HG02973 (cell line): ENCODE data around the gene TMEM203.

Experiments
- ATAC-seq: cut with Tn5 transposase; IDR thresholded peaks from one replicate; pipeline ENCODE4 v1.9.1; 2021; ENCODE audit warnings: moderate library complexity; ENCODE audit not compliant: unreplicated experiment

TMEM203 gene

DNA sequence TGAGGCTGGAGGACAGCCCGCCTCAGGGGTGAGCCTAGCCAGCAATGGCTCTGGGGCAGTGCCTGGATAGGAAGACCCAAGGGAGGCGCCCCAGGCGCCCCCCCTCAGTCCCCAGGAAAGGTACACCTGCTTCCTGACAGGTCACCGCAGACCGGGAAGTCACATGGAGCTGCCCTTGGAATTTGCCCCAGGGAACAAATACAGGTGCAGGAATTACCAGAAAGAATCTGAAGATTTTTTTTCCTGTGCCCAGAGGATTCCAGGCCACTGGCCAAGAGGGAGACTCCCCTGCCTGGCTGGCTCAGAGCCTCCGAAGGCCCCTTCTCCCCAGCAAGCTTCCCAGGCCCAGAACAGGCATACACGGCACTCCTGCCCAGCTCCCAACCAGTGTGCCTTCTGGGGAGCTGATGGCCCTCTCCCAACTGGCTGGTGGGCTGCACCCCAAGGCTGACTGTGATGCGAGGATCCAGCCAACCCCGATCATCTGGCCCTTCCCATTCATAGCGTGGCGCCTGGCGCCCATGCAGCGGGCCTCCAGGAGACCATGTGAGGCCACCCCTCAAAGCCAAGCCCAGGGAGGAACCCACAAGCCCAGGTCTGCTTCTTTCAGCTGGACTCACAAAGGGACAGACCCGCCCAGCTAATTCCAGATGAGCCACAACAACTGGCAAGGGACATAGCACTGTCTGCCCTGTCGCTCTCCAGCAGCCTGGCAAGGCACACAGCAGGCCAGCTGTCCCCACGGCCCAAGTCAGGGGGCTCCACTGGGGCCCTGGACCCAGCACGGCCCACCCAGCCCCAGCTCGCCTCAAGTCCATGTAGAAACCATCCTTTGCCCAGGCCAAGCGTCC, 7.2 kb downstream of the TMEM203 start:
- ATAC-seq: no peak

DNA sequence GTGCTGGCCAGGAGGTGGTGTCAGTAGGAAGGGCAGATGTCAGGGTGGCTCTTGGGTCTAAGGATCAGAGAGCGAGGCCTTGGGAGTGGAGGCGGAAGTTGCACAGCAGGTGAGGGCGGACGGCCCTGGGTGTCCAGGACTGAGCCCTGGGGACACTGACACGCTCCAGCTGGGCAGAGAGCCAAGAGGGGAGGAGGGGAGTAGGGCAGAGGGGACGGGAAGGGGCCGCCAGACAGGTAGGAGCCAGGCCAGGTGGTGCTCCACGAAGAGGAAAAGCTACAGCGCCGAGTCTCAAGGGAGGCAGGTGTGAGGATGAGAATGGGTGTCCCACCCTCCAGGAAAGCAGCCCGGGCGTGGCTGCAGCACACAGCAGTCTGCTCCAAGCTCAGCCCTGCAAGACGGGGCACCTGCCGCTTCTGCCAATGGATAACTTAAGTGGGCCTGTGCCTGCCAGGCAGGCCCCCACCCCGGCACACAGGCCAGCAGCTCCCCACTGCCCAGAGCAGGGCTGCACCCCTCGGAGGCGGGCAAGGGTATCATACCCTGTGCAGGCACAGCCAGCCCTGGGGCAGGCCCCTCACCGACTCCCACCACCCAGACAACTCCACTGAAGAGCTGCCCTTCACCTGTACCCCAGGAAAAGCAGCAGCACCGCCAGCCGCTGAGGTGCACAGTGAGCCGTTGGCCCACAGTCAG, 9.8 kb downstream of the TMEM203 start:
- no peak for ATAC-seq

DNA sequence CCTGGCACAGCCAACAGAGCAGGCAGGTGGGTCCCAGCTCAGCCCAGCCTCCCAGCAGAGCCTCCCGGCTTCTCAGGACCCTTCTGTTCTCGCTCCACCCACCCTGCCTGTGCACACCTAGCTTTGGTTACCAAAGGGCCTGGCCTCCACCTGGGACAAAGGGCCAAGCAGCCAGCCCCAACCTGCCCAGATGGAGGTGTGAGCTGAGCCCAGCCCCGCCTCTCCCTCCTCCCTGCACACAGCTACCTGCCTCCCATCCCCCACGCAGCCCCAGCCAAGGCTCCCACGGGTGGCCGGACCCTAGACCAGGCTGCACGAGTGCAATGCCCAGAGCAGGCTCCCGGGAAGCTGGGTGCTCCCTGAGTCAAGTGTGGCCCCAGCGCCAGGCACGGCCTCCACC, 10.5 kb downstream of the TMEM203 start:
- no peak for ATAC-seq

DNA sequence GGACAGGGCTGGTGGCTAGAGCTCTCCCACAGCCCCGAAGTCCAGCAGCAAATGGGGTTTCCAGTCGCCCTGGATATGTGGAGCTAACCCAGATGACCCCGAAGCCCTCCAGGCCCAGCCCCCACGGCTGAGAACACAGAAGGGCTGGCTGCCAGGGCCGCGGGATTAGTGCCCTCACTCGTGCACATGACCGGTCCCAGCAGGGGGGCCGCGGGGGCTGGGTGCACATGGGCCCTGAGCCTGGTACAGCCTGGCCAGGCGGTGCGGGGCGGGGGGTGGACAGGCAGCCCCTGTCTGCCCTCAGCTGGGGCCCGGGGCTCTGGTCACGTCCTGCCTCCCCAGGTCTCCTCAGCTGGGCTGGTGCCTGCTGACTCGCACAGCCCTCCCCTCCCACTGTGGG, 11.1 kb downstream of the TMEM203 start:
- no peak for ATAC-seq

DNA sequence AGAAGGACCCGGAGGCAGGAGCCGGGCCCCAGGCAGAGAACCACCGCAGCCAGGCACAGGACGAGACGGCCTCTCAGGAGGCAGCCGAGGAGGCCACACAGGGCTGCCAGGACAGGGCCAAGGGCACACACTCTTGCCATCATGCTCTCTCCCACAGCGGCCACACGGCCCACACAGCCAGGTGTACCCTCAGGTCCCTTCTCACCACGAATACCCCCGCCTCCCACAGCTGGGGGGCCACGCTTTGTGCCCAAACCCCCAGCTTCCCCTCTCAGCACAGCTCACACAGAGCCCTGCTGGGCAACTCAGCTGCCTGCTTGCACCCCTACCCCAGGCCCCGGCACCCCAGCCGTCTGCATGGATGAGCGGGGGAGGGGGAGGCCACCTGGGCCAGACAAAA, 11.7 kb downstream of the TMEM203 start:
- ATAC-seq: no peak

DNA sequence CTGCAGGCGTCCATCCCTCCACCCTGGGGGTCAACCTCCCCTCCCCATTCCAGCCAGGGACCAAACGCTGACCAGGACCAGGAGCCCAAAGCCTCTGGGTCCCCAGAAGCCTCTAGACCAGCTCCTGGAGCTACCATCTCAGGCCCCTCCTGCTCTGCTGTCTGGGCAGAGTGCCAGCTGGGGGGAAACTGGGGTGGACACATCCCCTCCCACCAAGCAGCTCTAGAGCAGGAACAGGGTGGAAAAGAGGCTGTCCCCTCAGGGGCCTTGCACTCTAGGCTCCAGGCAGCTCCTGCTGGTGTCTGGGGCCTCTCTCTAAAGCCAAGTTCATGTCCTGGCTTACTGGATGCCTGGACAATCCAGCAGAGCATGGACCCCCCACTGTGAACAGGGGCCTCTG, 12.6 kb downstream of the TMEM203 start:
- no peak for ATAC-seq

DNA sequence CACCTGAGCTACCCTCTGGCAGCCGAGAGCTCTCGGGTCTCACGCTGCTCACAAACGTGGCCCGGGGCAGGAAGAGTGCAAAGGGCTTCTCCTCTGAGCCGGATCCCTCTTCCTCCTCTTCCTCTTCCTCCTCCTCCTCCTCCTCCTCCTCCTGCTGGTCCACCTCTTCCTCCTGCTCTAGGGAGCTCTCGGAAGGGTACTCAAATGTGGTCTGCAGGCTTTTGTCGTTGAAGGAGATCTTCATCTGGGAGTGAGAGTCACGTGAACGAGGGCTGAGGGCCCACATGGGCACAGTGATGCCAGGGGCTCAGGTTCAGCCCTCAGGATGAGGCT, 13.0 kb downstream of the TMEM203 start:
- no peak for ATAC-seq

DNA sequence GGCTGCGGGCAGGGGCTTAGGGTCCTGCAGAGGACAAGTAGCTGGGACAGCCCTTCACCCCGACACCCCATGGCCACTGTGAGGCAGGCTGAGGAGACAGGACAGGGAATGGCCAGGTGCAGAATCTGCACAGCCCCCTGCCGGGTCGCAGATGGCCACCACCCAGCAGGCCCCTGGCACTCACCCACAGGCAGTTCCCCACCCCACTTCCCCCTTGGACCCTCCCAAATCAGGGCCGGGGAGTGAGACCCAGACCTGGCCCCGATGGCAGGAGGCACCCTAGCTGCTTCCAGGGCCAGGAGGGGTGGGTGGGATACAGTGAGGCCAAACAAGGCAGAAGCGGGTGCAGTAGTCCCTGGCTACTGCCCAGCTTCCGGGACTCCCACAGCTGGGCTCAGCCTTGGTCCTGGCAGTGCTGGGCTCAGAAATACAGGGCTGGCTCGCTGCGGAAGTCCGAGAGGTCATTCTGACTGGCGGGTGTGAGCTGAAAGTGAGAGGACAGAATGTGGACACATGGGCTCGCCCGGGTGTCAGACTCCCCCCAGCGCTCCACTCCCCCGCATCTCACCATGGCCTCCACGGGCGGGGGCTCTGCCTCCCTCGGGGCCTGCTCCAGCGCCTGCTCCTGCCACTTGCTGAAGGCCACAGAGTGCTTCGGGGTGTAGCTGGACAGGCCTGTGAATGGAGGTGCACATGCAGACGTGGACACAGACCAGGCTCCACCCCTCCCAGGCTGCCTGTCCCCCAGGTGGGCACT, 13.6 kb downstream of the TMEM203 start:
- ATAC-seq: no peak

DNA sequence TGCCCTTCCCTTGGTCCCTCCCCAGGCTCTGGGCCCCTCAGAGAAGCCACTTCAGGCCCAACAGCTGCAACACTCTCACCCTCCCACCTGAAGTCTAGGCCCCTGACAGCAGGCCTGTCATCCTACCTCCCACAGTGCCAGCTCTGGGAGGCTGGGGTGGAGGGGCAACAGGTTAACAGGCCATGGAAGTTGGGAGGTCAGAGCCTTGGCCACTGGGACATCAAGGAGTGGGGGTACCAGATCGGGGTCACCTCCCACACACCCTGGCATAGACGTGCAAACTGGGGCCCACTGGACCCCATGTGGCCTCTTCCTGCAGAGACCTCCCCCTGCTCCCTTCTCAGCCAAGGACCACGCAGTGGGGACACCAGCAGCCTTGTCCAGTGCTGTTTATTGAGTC, 14.2 kb downstream of the TMEM203 start:
- no peak for ATAC-seq

DNA sequence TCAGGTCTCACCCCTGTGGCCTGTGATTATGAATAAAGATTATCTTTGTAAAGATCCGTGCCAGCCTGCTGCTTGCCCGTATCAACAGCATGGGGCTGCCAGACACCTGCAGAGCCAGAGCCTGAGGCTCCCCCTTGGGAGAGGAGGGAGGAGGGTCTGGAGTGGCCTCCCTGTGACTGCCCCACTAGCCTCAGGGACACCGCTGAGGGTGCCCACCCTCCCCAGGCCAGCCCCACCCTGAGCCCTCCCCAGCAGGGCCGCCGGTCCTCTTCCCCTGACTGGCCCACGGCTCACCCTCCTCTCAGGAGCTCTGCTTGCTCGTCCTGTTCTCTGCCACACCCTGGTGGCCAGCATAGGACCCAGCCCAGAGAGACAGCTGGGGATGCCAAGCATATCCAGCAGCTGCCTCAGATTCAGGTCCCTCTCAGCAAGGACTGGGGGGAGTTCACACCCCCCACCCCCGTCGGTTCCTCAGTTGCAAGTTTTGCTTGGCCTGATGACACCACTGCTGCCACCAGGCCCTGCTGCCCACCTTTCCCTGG, 15.1 kb downstream of the TMEM203 start:
- no peak for ATAC-seq

DNA sequence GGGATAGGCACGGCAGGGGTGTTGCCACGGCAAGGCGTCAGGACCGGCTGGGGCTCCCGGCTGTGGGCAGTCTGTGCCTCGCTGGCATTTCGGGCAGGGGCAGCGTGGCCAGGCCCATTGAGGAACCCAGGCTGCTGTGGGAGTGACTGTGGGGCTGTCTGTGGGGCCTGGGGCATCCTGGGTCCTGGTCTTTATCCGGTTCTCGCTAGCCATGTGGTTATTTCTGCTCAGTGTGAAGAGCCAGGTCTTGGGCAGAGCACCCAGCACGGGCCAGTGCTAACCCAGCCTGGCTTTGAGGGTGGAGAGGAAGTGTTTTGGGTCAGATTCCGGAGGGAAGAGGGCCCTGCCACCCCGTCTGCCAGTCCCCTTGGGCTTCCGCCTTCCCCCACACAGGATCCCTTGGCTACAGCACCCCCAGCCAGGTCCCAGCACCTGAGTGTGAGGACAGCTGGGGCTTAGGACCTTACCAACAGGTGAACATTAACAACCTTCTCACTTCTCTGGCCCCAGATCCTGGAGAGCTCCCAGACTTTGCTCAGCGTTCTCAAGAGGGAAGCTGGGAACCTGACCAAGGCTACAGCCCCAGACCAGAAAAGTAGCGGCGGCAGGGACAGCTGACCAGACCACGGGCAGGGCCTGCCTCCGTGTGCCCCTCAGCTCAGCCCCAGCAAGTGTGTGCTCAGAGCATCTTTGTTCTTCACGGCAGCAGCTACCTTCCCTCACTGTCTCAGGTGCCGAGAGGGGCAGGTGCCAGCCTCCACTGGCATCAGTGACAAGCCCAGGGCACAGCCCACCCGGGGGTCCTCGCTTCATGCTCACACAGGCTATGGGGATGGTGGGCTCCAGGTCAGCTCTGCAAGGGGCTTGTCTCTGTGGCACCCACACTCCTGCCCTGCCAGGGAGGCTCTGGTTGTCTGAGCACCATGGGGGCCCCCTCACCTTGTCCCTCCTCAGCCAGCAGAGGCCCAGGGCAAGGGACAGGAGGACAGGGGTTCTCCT, 15.9 kb downstream of the TMEM203 start:
- no peak for ATAC-seq

DNA sequence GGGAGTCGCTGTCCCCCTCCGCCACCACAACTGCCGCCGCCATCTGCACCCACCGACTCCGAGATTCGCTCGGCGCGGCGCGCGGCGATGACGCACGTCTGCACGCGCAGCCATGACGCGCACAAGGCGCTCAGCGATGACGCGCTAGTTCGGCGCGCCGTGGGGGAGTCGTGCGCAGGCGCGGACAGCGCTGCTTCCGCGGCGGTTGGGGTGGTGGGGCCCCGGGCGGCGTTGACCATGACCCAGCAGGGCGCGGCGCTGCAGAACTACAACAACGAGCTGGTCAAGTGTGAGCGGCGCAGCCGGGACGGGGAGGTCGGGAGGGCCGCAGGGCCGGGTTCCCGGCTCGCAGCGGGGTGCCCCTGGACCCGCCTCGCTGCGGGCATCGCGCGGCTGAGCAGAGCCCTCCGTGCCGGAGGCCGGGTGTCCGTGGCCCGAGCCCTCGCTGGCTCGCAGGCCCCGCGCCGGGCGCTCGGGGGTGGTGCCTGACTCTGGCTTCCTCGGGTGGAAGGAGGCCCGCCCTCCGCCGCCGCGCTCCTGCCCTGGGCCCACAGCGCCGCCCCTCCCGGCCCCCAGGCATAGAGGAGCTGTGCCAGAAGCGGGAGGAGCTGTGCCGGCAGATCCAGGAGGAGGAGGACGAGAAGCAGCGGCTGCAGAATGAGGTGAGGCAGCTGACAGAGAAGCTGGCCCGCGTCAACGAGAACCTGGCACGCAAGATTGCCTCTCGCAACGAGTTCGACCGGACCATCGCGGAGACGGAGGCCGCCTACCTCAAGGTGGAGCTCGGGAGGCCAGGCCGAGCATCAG, 16.8 kb downstream of the TMEM203 start, which contains the start of the genes ANAPC2 and SSNA1:
Gene ANAPC2 (minus strand): TSS at position 71 of the 807 bp plus-strand sequence. CDS start 28 bp downstream, at position 43.
Gene SSNA1 (plus strand): TSS at position 187 of the 807 bp plus-strand sequence. CDS start 51 bp downstream, at position 238.
- peak; percentile 64 for ATAC-seq

DNA sequence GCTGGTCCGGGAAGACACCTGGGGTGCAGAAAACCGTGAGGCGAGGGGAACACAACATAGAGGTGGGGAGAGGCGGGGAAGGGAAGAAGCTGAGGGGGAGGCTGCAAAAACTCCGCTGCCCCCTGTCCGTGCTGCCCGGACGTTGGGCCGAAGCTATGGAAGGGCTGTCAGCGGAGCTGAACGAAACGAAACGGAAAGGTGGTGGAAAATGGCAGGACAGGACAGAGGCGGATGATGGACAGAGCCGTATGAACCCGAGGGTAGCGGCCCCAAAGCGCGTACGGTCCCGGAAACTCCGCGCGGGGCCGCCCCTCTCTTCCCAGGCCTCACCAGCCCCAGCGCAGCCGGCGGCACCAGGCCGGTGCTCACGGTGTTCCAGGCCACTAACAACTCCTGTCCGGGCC, 17.4 kb downstream of the TMEM203 start:
- no peak for ATAC-seq

DNA sequence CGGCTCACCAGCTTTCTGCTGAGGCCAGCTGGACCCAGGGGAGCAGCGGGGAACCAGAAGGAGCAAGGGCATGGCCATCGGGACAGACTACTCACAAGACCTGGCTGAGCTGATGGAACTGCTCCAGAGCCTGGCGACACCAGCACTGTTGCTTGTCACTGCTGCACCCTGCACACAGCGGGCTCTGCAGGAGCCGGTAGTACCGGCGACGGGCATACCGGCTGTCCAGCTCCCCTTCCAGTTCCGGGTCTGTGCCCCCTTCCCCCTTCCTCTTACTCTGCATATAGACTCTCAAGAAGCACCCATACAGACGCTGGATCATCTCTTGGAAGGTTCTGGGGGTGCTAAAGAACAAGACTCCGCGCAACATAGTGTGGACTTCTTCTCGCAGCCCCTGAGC, 18.1 kb downstream of the TMEM203 start:
- ATAC-seq: no peak

DNA sequence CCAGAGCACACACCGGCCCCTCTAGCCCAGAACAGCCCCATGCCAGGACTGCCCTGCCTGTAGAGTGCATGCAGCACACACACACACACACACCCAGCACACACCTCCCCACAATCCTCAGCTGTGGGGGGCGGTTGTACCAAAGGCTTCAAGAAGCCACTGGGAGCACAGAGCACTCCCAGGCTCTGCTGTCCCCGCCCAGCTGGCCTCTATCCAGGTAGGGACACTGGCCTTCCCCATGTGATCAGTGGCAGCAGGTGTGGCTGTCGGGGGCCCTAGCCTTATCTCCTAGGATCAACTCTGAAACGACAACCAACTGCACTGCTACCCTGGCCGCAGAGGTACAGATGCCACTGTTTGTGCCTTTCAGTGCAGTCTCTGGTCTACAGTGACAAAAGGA, 19.1 kb downstream of the TMEM203 start:
- no peak for ATAC-seq

DNA sequence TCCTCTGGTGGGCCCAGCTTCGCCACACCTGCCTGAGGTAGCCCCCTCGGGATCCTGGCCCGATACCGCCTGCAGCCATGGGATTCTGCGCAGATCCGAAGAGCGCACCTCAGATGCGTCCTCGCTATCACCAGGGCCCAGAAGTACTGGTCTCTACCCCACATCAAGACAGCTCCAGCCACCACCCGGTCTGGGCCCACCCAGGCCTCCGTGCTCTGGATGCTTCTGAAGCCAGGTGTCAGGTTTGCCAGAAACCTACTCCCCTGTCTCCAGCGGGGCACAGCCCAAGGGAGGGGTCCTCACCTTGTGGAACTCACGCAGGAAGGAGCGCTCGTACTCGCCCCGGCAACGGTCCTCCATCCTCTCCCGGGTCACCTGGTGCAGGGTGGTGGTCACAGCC, 19.5 kb downstream of the TMEM203 start:
- ATAC-seq: no peak

DNA sequence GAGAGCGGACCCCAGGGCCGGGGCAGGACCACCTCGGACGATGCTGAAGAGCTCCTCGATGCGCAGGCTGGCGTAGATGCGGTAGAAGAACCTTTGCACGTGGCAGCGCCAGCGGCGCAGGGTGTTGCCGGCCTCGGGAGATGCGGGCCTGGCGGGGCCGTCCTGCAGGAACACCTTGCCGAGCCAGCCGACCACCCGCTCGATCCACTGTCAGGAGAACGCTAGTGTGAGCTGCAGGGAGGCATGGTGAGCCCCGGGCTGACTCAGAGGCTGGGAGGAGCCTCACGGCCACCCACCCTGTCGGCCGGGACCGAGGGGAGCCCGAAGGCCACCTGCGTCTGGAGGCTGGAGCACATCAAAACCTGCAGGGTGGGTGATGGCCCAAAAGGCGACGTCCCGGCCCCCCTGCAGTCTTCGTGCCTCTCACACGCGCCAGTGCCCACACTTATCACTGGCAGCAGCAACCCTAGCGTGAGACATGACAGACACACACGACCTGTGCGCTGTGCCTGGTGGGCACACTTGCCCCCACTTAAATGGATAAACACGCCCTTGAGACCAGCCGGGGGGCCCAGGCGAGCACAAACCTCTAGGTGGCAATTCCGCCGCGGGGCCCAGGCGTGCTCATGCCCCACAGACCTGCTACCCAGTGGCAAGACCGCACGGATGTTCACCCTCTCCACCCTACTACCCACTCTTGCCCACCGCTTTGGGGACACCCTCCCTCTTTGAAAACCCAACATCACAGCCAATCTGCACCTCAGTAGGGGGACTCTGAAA, 20.4 kb downstream of the TMEM203 start:
- ATAC-seq: no peak

DNA sequence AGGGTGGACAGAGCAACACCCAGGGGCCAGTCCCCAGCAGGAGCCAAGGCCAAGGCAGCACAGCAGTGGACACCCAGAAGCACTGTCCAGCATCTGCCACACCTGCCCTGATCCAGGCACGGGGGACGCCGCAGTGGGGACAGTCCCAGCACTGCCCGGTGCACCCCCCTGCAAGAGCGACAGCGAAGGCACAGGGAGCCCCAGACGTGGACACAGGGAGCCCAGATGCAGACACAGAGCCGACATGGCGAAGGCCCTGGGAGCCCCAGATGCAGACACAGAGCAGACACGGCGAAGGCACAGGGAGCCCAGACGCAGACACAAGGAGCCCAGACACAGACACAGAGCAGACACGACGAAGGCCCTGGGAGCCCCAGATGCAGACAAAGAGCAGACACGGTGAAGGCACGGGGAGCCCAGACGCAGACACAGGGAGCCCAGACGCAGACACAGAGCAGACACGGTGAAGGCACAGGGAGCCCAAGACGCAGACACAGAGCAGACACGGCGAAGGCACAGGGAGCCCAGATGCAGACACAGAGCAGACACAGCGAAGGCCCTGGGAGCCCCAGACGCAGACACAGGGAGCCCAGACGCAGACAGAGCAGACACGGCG, 21.4 kb downstream of the TMEM203 start:
- ATAC-seq: no peak
